G401.6 (cell line): Measurements from ENCODE around the gene SLC25A38.

Experiments used
- FAIRE-seq: peaks from 2 replicates; lab custom pipeline; 2012; peaks lifted over from hg19 to GRCh38; lab: Jason Lieb, UNC

Gene SLC25A38

GRCh38 chr3:39378088-39378487, 5.1 kb upstream of the SLC25A38 start:
- peak; percentile 19 for FAIRE-seq

DNA sequence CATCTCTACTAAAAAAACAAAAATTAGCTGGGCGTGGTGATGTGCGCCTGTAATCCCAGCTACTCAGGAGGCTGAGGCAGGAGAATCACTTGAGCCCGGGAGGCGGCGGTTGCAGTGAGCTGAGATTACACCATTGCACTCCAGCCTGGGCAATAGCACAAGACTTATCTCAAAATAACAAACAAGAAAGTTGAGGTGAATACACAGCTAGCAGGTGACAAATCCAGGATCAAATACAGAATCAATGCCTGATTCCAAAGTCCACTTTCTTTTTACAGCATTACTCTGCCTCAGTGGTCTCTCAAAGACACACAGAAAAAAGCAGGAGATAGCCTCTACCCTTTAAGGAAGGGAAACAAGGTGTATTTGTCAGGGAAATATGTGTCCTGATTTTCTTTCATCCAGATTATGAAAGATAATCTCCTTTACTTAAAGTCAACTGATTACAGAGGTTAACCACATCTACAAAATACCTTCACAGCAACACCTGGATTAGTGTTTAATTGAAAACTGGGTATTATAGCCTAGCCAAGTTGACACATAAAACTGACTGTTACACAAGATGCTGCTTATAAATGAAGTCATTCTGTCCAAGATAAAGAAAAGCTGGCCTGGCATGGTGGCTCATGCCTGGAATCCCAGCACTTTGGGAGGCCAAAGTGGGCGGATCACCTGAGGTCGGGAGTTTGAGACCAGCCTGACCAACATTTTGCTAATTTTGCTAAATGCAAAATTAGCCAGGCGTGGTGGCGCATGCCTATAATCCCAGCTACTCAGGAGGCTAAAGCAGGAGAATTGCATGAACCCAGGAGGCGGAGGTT, 4.0 kb upstream of the SLC25A38 start:
- FAIRE-seq, result no peak

DNA sequence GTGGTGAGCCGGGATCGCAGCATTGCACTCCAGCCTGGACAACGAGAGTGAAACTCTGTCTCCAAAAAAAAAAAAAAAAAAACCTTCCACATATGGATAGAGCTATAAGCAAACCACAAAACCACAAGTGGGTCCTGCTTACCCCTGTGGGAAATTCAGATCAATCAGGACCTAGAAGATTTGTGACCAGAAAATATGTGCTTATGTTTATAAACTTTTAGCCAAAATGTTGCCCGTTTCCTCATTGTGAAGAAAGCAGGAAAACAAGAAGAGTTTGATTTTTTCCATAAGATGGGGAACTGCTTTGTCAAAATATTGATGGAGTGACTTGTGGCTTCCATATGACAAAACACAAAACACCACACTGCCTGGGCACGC, 3.4 kb upstream of the SLC25A38 start:
- FAIRE-seq, result no peak

DNA sequence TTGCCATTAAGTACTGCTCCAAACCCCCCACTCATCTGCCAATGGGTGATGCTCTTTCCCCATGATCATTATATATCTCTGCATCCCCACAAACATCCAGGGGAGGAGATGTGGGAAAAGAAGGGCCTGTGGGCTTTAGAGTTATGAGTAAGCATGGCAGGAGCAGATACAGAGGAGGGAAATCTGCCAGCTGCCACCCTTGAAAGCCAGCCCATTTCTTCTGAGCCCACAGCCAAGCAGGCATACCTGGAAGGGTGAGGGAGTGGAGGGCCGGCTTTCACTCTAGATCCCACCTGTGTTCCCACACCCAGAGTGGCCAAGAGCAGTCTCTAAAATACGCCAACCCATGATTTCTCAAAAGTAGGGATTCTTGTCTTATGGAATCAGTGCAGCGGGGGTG, 1.7 kb upstream of the SLC25A38 start:
- FAIRE-seq, result no peak

- FAIRE-seq, result peak; percentile 94
Measured at GRCh38 chr3:39383881-39384664, 903 bp downstream of the SLC25A38 start.

DNA sequence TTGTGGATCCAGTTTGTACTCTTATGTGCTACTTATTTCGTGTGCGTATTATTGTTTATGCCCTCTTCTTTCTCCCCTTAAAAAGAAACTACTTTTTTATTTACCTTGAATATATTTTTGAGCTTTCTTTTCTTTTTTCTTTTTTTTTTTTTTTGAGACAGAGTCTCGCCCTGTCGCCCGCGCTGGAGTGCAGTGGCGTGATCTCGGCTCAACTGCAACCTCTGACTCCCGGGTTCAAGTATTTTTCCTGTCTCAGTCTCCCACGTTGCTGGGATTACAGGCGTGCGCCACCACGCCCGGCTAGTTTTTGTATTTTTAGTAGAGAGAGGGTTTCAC, 1.5 kb downstream of the SLC25A38 start:
- no peak for FAIRE-seq

- no peak for FAIRE-seq
Measured at GRCh38 chr3:39385456-39386090, 2.4 kb downstream of the SLC25A38 start.

DNA sequence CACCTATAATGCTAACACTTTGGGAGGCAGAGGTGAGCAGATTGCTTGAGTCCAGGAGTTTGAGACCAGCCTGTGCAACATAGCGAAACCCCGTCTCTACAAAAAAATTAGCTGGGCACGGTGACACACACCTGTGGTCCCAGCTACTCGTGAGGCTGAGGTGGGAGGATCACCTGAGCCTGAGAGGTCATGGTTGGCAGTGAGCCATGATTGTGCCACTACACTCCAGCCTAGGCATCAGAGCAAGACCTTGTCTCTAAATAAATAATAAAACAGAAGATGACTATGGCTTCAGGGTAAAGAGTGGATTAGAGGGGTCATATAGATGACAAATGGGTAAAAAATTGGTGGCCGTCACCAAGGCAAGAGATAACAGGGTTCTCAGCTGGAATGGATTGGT, 3.1 kb downstream of the SLC25A38 start:
- no peak for FAIRE-seq

DNA sequence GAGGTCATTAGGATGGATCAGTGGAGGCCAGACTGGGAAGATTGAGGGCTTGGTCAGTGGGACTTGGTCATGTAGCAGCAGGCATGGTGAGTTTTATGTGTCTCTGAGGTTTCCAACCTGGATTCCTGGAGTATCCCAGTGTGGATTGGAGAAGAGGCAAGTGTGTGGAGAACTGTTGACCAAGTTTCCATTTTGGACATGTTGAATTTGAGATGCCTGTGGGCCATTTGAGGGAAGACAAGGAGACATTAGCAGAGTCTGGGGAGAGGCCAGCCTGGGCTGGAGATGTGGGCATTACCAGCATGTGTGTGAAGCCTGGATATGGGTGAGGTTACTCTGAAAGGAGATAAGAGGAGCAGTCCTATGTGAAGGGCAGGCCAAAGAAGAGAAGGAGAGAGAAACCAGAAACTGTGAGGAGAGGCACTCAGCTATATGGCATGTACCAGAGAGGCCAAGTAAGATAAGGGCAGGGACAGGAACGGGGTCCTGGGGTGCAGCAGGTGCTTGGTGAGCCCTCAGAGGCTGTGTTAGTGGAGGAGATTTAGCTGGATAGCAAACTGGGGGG, 4.3 kb downstream of the SLC25A38 start:
- FAIRE-seq, result no peak

GRCh38 chr3:39388153-39388552, 5.0 kb downstream of the SLC25A38 start:
- FAIRE-seq, result no peak

DNA sequence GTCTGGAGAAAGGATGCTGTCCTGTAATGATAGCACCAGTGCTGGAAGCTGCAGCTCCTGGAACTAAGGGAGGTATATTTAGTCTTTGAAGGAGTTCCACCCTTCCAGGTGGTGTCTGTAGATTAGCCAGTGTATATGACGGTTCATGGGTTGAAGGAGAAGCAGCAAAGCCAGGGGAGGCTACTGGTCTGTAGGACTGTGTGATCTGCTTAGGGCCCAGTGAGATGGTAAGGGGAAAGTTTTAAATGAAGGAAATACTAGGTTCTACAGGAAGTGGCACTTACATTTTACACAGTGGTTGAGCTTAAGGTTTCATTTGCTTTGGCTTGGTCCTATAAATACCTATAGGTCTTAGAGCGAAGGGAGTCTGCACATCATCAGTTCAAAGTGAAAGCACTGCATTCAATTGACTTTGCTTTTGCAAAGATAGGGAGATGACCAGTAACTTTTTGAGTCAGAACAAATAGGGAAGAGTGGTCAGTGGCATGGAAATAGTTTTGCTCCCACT, 5.6 kb downstream of the SLC25A38 start:
- no peak for FAIRE-seq

- no peak for FAIRE-seq
Measured at GRCh38 chr3:39390181-39390580, 7.0 kb downstream of the SLC25A38 start.

- no peak for FAIRE-seq
Measured at GRCh38 chr3:39396690-39397089, 13.5 kb downstream of the SLC25A38 start.

DNA sequence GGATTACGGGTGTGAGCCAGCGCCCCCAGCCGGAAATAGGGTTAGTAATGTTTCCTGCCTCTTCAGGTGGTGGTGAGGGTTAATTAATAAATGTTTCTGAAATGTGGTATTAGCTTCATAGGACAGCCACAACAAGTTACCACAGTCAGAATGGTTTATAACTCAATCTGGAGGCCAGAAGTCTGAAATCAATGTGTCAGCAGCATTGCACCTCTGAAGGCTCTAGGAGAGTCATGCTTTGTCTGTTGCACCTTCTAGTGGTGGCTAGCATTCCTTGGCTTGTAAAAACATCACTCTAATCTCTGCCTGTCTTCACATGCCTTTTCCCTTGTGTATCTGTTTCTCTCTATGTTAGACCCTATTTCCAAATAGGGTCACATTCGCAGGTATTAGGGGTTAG, 15.5 kb downstream of the SLC25A38 start:
- FAIRE-seq, result no peak

DNA sequence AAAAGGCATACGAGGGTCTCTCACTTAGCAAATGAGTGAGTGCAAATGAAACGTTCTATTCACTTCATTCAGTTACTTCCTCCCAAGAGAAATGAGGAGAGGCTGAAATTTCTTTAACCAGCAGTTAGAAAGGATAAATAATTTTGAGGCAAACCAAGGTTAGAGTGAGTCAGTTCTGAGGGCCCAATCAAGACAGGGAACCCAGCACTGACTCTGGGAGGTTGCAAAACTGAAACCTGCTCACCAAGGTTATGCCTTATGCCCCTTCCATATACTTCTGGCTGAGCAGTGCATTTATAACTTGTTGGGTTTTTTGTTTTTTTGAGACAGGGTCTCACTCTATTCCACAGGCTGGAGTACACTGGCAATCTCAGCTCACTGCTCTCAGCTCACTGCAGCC, 18.8 kb downstream of the SLC25A38 start:
- no peak for FAIRE-seq

DNA sequence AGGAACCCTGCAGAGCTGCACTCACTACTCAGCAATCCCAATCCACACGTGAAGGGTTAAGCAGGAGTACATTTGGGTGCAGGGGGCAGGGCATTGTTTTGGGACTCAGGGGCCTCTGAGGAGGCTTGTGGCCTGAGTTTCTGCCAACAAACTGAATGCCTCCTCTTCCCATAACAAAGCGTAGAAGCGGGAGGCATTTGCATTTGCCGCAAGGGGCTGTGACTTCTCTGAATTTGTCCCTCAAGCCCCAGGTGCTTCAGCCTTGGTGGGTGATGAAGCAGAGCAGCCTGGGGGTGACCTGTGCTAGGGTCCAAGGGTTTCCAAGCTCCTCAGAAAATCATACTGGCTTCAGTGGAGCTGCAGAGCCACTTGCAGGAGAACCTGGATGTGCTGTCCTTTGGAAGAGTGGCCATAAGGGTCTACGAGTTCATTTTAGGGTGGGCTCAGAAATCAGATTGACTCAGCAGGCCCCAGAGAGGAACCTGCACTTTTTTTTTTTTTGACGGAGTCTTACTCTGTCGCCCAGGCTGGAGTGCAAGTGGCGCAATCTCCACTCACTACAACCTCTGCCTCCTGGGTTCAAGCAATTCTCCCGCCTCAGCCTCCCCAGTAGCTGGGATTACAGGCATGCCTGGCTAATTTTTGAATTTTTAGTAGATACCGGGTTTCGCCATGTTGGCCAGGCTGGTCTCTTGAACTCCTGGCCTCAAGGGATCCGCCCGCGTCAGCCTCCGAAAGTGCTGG, 21.9 kb downstream of the SLC25A38 start:
- no peak for FAIRE-seq

- FAIRE-seq, result no peak
Measured at GRCh38 chr3:39405687-39406367, 22.7 kb downstream of the SLC25A38 start.

- peak; percentile 98 for FAIRE-seq
Measured at GRCh38 chr3:39406368-39407258, 23.4 kb downstream of the SLC25A38 start, which contains the start of gene RPSA. Gene RPSA (plus strand): TSS chr3:39406720. CDS start chr3:39407654, 934 bp downstream.

GRCh38 chr3:39407259-39407629, 24.1 kb downstream of the SLC25A38 start:
- no peak for FAIRE-seq

DNA sequence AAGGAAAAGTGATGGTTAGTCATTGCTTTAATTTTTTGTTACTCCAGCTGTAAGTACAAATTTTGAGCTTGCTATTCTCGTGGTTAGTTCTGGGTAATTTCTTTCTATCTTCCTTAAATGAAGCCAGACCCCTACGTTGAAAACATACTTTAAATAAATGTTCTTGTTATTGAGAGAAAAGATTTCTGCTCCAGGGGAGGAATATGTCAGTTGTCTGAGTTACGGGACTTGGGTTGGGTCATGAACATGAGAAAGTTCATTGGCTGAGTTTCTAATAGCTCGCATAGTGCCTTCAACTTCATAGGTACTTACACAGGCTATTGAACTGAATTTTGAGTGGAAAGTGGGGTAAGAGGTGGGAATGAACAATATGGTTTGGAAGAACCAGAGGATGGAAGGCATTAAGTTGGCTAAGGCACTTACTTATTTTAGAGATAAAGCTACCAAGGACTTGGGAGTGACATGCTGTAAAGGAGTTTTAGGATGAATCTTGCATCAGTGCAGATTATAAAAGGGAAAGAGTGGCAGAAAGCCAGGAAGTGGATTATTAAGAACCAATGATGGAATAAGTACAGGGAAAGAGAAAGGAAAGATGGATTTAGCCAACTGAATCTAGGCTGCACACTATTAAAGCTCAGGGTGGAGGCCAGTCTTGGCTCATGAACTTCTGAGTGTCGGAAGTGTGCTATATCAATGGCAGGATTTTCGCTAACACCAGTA, 24.8 kb downstream of the SLC25A38 start:
- no peak for FAIRE-seq
